Nephron progenitor cell (in vitro differentiated cells): ENCODE results near the gene PRRC2A.

ENCODE experiments used
- DNase-seq: peaks from one replicate; pipeline ENCODE4 v3.0.0; 2021
- H3K27ac Mint-ChIP-seq: 2 replicates; pipeline ENCODE4 v1.8.0; 2021; ENCODE audit warnings: mild to moderate bottlenecking, moderate library complexity, mixed read lengths
- H3K27me3 Mint-ChIP-seq: 2 replicates; pipeline ENCODE4 v1.8.0; 2021; ENCODE audit warnings: mild to moderate bottlenecking, low read depth, mixed read lengths; ENCODE audit not compliant: poor library complexity
- H3K36me3 Mint-ChIP-seq: 2 replicates; pipeline ENCODE4 v1.8.0; 2021; ENCODE audit warnings: low read depth, mixed read lengths
- H3K4me1 Mint-ChIP-seq: 2 replicates; pipeline ENCODE4 v1.8.0; 2021; ENCODE audit warnings: mixed read lengths
- H3K4me3 Mint-ChIP-seq: 2 replicates; pipeline ENCODE4 v1.8.0; 2021; ENCODE audit warnings: mild to moderate bottlenecking, moderate library complexity, mixed read lengths
- H3K9me3 Mint-ChIP-seq: 2 replicates; pipeline ENCODE4 v1.8.0; 2021; ENCODE audit warnings: mild to moderate bottlenecking, moderate library complexity, mixed read lengths
- CTCF ChIP-seq: fragments of 200-600 bp; sonication (generic); IDR thresholded peaks from 2 replicates; pipeline ENCODE4 v1.5.0; 2021; ENCODE audit warnings: antibody characterized with exemption

PRRC2A gene

GRCh38 chr6:31619805-31620585, 520 bp upstream of the PRRC2A start:
- Mint-ChIP-seq H3K4me1 (peaks cover 53% of the 10 kb centered on the region), H3K27ac (peak overlapping the region; percentile 100), H3K36me3 (peaks cover 27% of the 10 kb centered on the region), H3K27me3 (no peaks in the 10 kb centered on the region), H3K9me3 (peaks cover 8% of the 10 kb centered on the region), H3K4me3 (peak overlapping the region; percentile 95)
- no peak for TF ChIP-seq CTCF
- DNase-seq, result peak; percentile 94

- Mint-ChIP-seq H3K27me3 (no peaks in the 10 kb centered on the region), H3K9me3 (peaks cover 8% of the 10 kb centered on the region), H3K4me1 (peaks cover 39% of the 10 kb centered on the region), H3K4me3 (peak overlapping the region; percentile 95), H3K27ac (peak overlapping the region; percentile 95), H3K36me3 (peaks cover 42% of the 10 kb centered on the region)
- no peak for DNase-seq
- TF ChIP-seq CTCF, result no peak
These were observed 915 bp downstream of the PRRC2A start for GRCh38 chr6:31621320-31621939.

- H3K27ac Mint-ChIP-seq, result peak overlapping the region; percentile 1
- no peak for TF ChIP-seq CTCF
- DNase-seq, result no peak
- H3K4me3 Mint-ChIP-seq, result peak overlapping the region; percentile 95
- no peaks in the 10 kb centered on the region for H3K27me3 Mint-ChIP-seq
- peaks cover 33% of the 10 kb centered on the region for H3K4me1 Mint-ChIP-seq
- peaks cover 8% of the 10 kb centered on the region for H3K9me3 Mint-ChIP-seq
- peaks cover 47% of the 10 kb centered on the region for H3K36me3 Mint-ChIP-seq
These were observed 1.5 kb downstream of the PRRC2A start for GRCh38 chr6:31621991-31622390.

- H3K4me1 Mint-ChIP-seq, result peaks cover 32% of the 10 kb centered on the region
- TF ChIP-seq CTCF, result no peak
- H3K4me3 Mint-ChIP-seq, result peak overlapping the region; percentile 95
- peak overlapping the region; percentile 24 for H3K27ac Mint-ChIP-seq
- no peaks in the 10 kb centered on the region for H3K27me3 Mint-ChIP-seq
- peaks cover 54% of the 10 kb centered on the region for H3K36me3 Mint-ChIP-seq
- peaks cover 8% of the 10 kb centered on the region for H3K9me3 Mint-ChIP-seq
- no peak for DNase-seq
These were observed 2.2 kb downstream of the PRRC2A start for GRCh38 chr6:31622684-31623091.

GRCh38 chr6:31624070-31624469, 3.6 kb downstream of the PRRC2A start:
- no peak overlapping the region for H3K4me3 Mint-ChIP-seq
- peaks cover 68% of the 10 kb centered on the region for H3K36me3 Mint-ChIP-seq
- TF ChIP-seq CTCF, result no peak
- no peaks in the 10 kb centered on the region for H3K27me3 Mint-ChIP-seq
- H3K4me1 Mint-ChIP-seq, result peaks cover 27% of the 10 kb centered on the region
- H3K9me3 Mint-ChIP-seq, result peaks cover 8% of the 10 kb centered on the region
- H3K27ac Mint-ChIP-seq, result peak overlapping the region; percentile 87
- no peak for DNase-seq

GRCh38 chr6:31626952-31627351, 6.4 kb downstream of the PRRC2A start:
- no peak for TF ChIP-seq CTCF
- Mint-ChIP-seq H3K4me1 (peaks cover 17% of the 10 kb centered on the region), H3K4me3 (no peak overlapping the region), H3K27ac (peak overlapping the region; percentile 85), H3K27me3 (no peaks in the 10 kb centered on the region), H3K9me3 (no peaks in the 10 kb centered on the region), H3K36me3 (peaks cover 89% of the 10 kb centered on the region)
- no peak for DNase-seq
